Muscle of back (tissue), 11 donors: ENCODE data around the gene KIAA0586. TPM values are rescaled to one million over a fixed set of nuclear protein-coding genes. Genes with fewer than 3 reads are reported as not detected.
"Not testable (repeated sequence)": the region's sequence is repeated elsewhere in the genome, so short reads cannot be mapped to it uniquely, and the experiment has no call there.

ENCODE experiments used
- DNase-seq, 3 donors: peaks; one replicate each; pipeline versions ENCODE4 v3.0.0 to v3.0.0-alpha.2; 2013
- polyA plus RNA-seq, 10 donors: library from polyadenylated mRNA; unstranded; fragments of 120-200 nt; gene quantifications; one replicate each; pipeline ENCODE4 v1.2.1, GENCODE V29; 2013; ENCODE audit not compliant: insufficient read length in 10 of 10

KIAA0586 gene
- polyA plus RNA-seq, 10 donors = 13.3 to 19.2 (median 15.9) TPM

- DNase-seq = no peak
Observed at GRCh38 chr14:58463147-58463546, 35.6 kb downstream of the KIAA0586 start.

- DNase-seq = no peak
Observed at GRCh38 chr14:58464652-58465051, 37.1 kb downstream of the KIAA0586 start.

- DNase-seq = no peak
Observed at GRCh38 chr14:58465421-58465820, 37.9 kb downstream of the KIAA0586 start.

- no peak for DNase-seq
Observed at GRCh38 chr14:58466459-58466858, 38.9 kb downstream of the KIAA0586 start.

- no peak for DNase-seq
Observed at GRCh38 chr14:58467575-58467974, 40.1 kb downstream of the KIAA0586 start.

- no peak for DNase-seq
Observed at GRCh38 chr14:58469309-58469708, 41.8 kb downstream of the KIAA0586 start.

GRCh38 chr14:58476320-58476719, 48.8 kb downstream of the KIAA0586 start:
- DNase-seq = no peak

- DNase-seq = no peak
Observed at GRCh38 chr14:58477653-58478052, 50.1 kb downstream of the KIAA0586 start.

GRCh38 chr14:58478329-58478728, 50.8 kb downstream of the KIAA0586 start:
- DNase-seq = not testable (repeated sequence)

GRCh38 chr14:58479975-58480374, 52.5 kb downstream of the KIAA0586 start:
- DNase-seq = no peak

GRCh38 chr14:58484176-58484575, 56.7 kb downstream of the KIAA0586 start:
- DNase-seq = no peak

GRCh38 chr14:58488550-58488949, 61.0 kb downstream of the KIAA0586 start:
- DNase-seq = no peak

GRCh38 chr14:58491593-58491992, 64.1 kb downstream of the KIAA0586 start:
- no peak for DNase-seq

GRCh38 chr14:58492044-58492443, 64.5 kb downstream of the KIAA0586 start:
- no peak for DNase-seq

GRCh38 chr14:58501214-58501816, 73.8 kb downstream of the KIAA0586 start:
- DNase-seq = peak; percentile 54 to 76 (median 57)

- no peak for DNase-seq
Observed at GRCh38 chr14:58513272-58513671, 85.8 kb downstream of the KIAA0586 start.

- no peak for DNase-seq
Observed at GRCh38 chr14:58517592-58517991, 90.1 kb downstream of the KIAA0586 start.

- DNase-seq = not testable (repeated sequence)
Observed at GRCh38 chr14:58525691-58526090, 98.2 kb downstream of the KIAA0586 start.

GRCh38 chr14:58533446-58533845, 105.9 kb downstream of the KIAA0586 start:
- DNase-seq = peak; percentile 10 to 54 (median 22)

GRCh38 chr14:58535044-58535443, 107.5 kb downstream of the KIAA0586 start:
- DNase-seq = peak in 1 of 3 donors; percentile 12

- DNase-seq = no peak
Observed at GRCh38 chr14:58537004-58537403, 109.5 kb downstream of the KIAA0586 start.

- DNase-seq = peak in 1 of 3 donors; percentile 52
Observed at GRCh38 chr14:58540749-58541632, 113.5 kb downstream of the KIAA0586 start.

GRCh38 chr14:58541633-58542022, 114.1 kb downstream of the KIAA0586 start:
- no peak for DNase-seq
